Measurements from ENCODE around the gene BBS9.

- TF ChIP-seq CTCF (conservative IDR thresholded peaks at IDR 0.05; ENCODE audit: low read length) (no peak), EZH2phosphoT487 (IDR thresholded peaks at IDR 0.05; ENCODE audit: borderline replicate concordance) (no peak)
Measured at GRCh38 chr7:33276325-33276724, 147.0 kb downstream of the BBS9 start.

Measured in Loucy (cell line).